GM18511 (cell line): ENCODE data around the gene CPT1A.

Experiments
- ATAC-seq: cut with Tn5 transposase; IDR thresholded peaks from one replicate; pipeline ENCODE4 v1.9.1; 2021; ENCODE audit warnings: mild to moderate bottlenecking, moderate library complexity; ENCODE audit not compliant: unreplicated experiment

CPT1A gene

DNA sequence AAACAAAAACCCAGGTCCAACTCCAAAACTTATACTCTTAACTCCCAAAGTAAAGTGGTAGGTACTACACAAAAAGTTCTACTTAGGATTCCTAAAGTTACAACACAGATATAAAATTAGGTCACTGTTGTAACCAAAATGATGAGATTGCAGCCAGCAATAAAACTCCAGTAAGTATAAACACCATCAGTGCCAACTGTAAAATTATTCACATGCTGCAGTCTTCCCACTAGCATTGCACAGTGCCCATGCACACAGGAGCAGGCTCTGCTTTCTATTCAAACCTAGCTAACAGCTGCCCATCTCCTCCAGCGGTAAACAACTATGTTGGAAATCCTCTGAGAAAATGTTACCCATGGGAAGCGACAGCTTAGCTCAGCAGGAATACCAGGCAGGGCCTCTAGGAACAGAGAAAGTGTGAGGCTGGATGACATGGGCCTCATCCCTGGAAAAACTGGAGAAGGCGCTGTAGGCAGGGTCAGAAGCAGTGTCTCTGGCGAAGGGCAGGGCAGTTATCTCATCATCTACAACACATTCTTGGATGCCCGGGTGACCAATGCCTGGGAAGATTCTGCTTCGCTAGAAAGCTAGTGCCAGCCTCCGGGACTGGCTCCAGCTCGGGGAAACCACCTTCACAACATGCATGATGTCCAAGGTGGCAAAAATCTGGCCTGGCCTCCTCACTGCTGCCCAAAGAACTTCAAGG lies 9.1 kb downstream of the CPT1A start:
- no peak for ATAC-seq

DNA sequence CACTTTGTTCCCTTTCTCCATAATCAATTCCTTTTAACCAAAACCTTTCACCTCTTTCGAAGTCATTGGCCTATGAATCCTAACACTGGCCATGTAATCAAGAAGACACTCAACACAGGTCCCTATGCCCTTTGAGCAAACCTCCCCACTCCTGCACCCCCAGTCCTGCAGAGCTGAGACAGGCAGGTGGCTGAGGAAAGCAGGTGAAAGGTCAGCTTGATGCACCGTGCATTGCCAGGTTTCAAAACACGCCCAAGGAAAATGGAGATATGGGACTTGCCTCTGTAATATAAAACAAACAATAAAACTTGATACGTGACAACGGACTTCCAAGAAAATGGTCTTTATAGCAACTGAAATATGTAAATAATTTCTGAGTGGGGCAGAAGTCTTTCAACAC lies 10.6 kb downstream of the CPT1A start:
- no peak for ATAC-seq

DNA sequence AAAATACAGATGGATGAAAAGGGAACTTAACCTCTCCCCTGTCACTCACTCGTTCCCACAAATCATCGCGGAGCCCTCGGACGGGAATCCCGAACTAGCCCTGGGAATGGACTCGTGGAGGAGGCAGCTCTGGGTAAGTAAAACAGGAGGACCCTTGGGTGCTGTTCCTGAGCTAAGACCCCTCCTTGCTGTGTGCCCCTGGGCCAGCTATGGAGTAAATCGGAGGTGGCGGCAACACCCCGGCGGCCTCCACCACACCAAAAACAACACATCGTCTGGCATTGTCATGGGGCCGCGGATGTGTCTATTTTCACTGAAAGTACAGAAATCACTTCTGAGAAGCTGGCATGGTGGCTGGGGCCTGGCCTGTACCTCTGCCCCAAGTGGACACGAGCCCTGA lies 12.1 kb downstream of the CPT1A start:
- no peak for ATAC-seq

GRCh38 chr11:68828957-68829356 lies 12.8 kb downstream of the CPT1A start:
- no peak for ATAC-seq

DNA sequence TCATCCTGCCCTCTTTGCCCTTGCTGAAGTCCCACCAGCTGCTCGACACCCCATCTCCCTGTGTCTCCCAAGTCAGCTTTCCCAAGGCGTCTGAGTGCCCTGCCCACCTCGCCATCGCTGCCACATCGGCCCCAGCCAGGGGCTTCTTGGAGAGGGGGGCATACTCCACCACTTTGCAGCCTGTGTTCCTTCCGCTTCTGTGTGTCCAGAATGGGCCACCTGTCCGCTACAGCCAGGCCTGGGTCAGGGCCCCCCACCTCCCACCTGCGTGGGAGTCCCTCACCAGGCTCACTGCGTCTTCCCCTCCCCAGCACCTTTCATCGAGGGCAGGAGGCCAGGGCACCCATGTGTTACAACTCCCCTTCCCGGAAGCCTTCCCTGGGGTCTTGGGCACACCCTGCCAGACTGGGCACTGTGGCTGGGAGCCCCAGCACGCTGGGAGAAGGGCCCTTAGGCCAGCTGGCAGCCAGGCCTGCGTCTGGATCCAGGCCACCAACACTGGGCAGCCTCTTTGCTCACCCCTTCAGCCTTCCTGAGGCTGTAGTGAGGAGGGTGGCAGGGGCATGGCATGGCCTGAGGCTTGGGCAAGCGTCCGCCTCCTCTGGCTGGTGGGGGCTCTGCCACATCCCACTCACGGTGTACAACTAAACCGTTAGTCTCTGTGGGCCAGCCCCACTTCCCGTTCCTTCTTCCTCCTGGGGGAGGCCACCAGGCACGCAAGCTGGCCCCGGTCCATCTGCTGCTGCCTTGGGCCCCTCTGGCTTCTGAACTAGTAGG lies 13.4 kb downstream of the CPT1A start:
- ATAC-seq = no peak

- no peak for ATAC-seq
Measured at GRCh38 chr11:68827733-68828132, 14.0 kb downstream of the CPT1A start.

GRCh38 chr11:68826726-68827125 lies 15.0 kb downstream of the CPT1A start:
- no peak for ATAC-seq

GRCh38 chr11:68825571-68825970 lies 16.1 kb downstream of the CPT1A start:
- ATAC-seq = no peak

- no peak for ATAC-seq
Measured at GRCh38 chr11:68822546-68822945, 19.2 kb downstream of the CPT1A start.

DNA sequence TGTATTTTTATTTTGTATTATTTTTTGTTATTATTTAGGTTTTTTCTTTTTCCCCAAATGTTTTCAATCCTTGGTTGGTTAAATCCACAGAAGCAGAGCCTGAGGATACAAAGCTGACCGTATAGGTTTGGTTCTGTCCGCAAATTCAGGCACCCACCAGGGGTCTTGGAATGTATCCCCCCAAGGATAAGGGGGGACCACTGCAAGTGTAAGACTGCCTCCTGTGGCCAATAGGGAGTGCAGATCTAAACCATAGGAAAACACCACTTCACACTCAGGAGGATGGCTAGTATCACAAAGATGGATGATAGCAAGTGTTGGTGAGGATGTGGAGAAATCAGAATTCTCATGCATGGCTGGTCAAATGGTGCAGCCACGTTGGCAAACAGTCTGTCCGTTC lies 20.0 kb downstream of the CPT1A start:
- ATAC-seq = no peak

GRCh38 chr11:68819362-68819761 lies 22.4 kb downstream of the CPT1A start:
- no peak for ATAC-seq

GRCh38 chr11:68818181-68818580 lies 23.5 kb downstream of the CPT1A start:
- no peak for ATAC-seq

- ATAC-seq = no peak
Measured at GRCh38 chr11:68817554-68817953, 24.2 kb downstream of the CPT1A start.

GRCh38 chr11:68816917-68817419 lies 24.7 kb downstream of the CPT1A start:
- ATAC-seq = no peak

- ATAC-seq = no peak
Measured at GRCh38 chr11:68816251-68816776, 25.4 kb downstream of the CPT1A start.

DNA sequence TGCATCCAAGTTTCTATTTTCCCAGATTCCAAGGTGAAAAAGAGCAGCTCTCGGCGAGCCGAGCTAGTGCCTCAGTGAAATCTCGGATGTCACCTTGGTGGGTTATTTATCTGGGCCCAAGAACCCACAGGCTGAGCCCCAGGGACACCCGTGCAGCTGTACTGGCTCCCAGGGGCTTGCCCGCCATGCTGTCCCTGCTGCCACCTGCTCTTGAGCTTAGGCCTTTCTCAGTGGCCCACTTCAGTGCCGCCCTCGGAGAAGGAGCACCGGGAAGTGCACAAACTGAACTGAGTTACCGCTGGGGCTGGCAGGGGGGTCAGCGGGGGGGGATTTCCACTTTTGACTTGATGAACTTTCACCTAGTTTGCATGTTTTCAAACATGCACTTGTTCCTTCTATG lies 27.9 kb downstream of the CPT1A start:
- no peak for ATAC-seq

- no peak for ATAC-seq
Measured at GRCh38 chr11:68812526-68812925, 29.2 kb downstream of the CPT1A start.

DNA sequence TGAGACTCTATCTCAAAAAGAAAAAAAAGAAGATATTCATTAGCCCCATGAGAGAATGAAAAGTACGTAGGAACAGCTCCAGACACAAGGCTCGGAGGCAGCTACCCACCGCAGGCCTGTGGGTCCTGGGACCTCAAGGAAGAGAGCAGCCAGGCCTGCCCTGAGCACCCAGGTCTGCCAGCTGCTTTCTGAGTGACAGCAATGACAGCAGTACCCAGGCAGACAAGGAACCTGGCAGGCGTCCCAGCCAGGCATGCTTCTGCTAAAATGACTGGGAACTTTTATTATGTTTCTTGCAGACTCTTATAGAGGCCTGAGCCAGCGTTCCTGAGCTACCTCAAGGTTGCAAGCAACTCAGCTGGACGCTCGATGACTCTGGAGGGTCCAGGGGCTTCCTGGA lies 31.6 kb downstream of the CPT1A start:
- no peak for ATAC-seq

DNA sequence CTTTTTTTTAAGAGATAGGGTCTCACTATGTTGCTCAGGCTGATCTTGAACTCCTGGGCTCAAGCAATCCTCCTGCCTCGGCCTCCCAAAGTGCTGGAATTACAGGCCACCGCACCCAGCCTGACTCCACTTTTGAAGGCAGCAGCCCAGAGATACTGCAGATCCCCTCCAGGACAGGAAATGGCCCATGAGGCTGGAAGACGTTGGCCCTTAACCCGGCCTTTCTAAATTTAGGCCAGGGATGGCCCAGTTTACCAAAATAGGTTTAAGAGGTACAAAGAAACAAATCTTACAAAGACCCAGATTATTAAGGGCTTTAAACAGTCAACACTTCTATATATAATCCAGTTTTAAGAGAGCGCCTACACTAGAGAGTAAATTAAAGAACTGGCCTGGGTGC lies 32.2 kb downstream of the CPT1A start:
- ATAC-seq = no peak

- no peak for ATAC-seq
Measured at GRCh38 chr11:68808787-68809186, 32.9 kb downstream of the CPT1A start.

- ATAC-seq = no peak
Measured at GRCh38 chr11:68806931-68807844, 34.5 kb downstream of the CPT1A start.
